Measurements from ENCODE around the gene ZNRD2. TPM values are rescaled to one million over a fixed set of nuclear protein-coding genes. Genes with fewer than 3 reads are reported as not detected.

ZNRD2 gene
- total and polyA plus RNA-seq, 12 donors, result 9.4 to 135 (median 56.0) TPM

- no peaks in the 10 kb centered on the region for H3K9me3 ChIP-seq (replicated peaks in 1 of 3)
- no peak overlapping the region for H3K4me3 ChIP-seq
- H3K36me3 ChIP-seq (replicated peaks in 1 of 2), result peaks cover 0 to 21% of the 10 kb centered on the region in 2 donors
- TF ChIP-seq CTCF (IDR thresholded peaks at IDR 0.05), result no peak
- TF ChIP-seq POLR2A (IDR thresholded peaks at IDR 0.05), result no peak
- WGBS, 4 donors, result 90 to 96% (median 90%) methylated on average over 2 to 3 of the region's 3 CpGs
- no peak overlapping the region for H3K27ac ChIP-seq
- DNase-seq, result no peak
- intact Hi-C loops (cut with DNase I), result no loop called here
- peaks cover 20 to 26% of the 10 kb centered on the region in 2 donors for H3K4me1 ChIP-seq (replicated peaks in 1 of 2)
- H3K27me3 ChIP-seq, result no peaks in the 10 kb centered on the region
These were observed 27.4 kb upstream of the ZNRD2 start for GRCh38 chr11:65542738-65543390.

- H3K4me3 ChIP-seq, result no peak overlapping the region
- intact Hi-C loops (cut with DNase I), result no loop called here
- TF ChIP-seq CTCF (IDR thresholded peaks at IDR 0.05), result no peak
These were observed 24.4 kb upstream of the ZNRD2 start for GRCh38 chr11:65545853-65546216.

GRCh38 chr11:65546217-65546958, 23.9 kb upstream of the ZNRD2 start:
- Histone ChIP-seq H3K27ac (peak overlapping the region in 1 of 5 donors; percentile 15), H3K4me1 (replicated peaks in 1 of 2) (peaks cover under 1 to 5% of the 10 kb centered on the region in 2 donors), H3K27me3 (no peaks in the 10 kb centered on the region), H3K4me3 (peak overlapping the region in 1 of 4 donors; percentile 13), H3K9me3 (replicated peaks in 1 of 3) (no peaks in the 10 kb centered on the region), H3K36me3 (replicated peaks in 1 of 2) (peaks cover 0 to 37% of the 10 kb centered on the region in 2 donors)
- no peak for TF ChIP-seq POLR2A (IDR thresholded peaks at IDR 0.05)
- TF ChIP-seq CTCF (IDR thresholded peaks at IDR 0.05), result no peak
- WGBS, 4 donors, result 49 to 67% (median 51%) methylated on average over 29 to 64 of the region's 64 CpGs
- intact Hi-C loops (cut with DNase I), result no loop called here
- peak in 6 of 7 donors; percentile 60 to 89 (median 74) for DNase-seq

More at GRCh38 chr11:65545853-65546216, 24.4 kb upstream of the ZNRD2 start:
- no peak for DNase-seq
- H3K27ac ChIP-seq, result no peak overlapping the region
- H3K9me3 ChIP-seq (replicated peaks in 1 of 3), result no peaks in the 10 kb centered on the region
- peaks cover 5 to 10% of the 10 kb centered on the region in 2 donors for H3K4me1 ChIP-seq (replicated peaks in 1 of 2)
- H3K36me3 ChIP-seq (replicated peaks in 1 of 2), result peaks cover 0 to 32% of the 10 kb centered on the region in 2 donors
- 82 to 88% (median 86%) methylated on average over 4 of the region's 4 CpGs for WGBS, 4 donors
- H3K27me3 ChIP-seq, result no peaks in the 10 kb centered on the region

- no peak for DNase-seq
- H3K36me3 ChIP-seq (replicated peaks in 1 of 2), result peaks cover 0 to 48% of the 10 kb centered on the region in 2 donors
- H3K9me3 ChIP-seq (replicated peaks in 1 of 3), result no peaks in the 10 kb centered on the region
- no peaks in the 10 kb centered on the region for H3K27me3 ChIP-seq
- no peaks in the 10 kb centered on the region for H3K4me1 ChIP-seq (replicated peaks in 1 of 2)
- no peak overlapping the region for H3K4me3 ChIP-seq
- TF ChIP-seq POLR2A (IDR thresholded peaks at IDR 0.05), result no peak
- TF ChIP-seq CTCF (IDR thresholded peaks at IDR 0.05), result no peak
- intact Hi-C loops (cut with DNase I), result no loop called here
- 79 to 87% (median 84%) methylated on average over 28 to 52 of the region's 52 CpGs for WGBS, 4 donors
- no peak overlapping the region for H3K27ac ChIP-seq
These were observed 22.7 kb upstream of the ZNRD2 start for GRCh38 chr11:65547446-65548125.
